ENCODE data around the gene FBRS. TPM values are rescaled to one million over a fixed set of nuclear protein-coding genes. Genes with fewer than 3 reads are reported as not detected.

FBRS gene
- total and polyA plus RNA-seq, 2 of the 8 experiments (the other 6 are each of a cell fraction or from before 2014, with no cell fraction given), result 2.4 to 13.9 TPM

- Histone ChIP-seq H3K23ac (ENCODE audit: insufficient read length) (no peak overlapping the region), H4K91ac (replicated peaks; ENCODE audit: insufficient read length, low read length) (no peak overlapping the region), H3K79me1 (ENCODE audit: low read depth, low read length) (no peaks in the 10 kb centered on the region), H3K79me2 (ENCODE audit: control insufficient read depth in 1 of 2, insufficient read depth in 2 of 2, low read length in 2 of 2) (no peaks in the 10 kb centered on the region), H3K4me1 (replicated peaks in 1 of 4; ENCODE audit: control insufficient read depth in 3 of 4, insufficient read depth in 4 of 4, low read length in 3 of 4) (0 out of 7 replicates have a peak, but pooled peaks cover 0 to 1% (median 0%) of the 10 kb centered on the region in 4 experiments), H3K56ac (replicated peaks; ENCODE audit: insufficient read length, low read depth, low read length) (no peak overlapping the region), H3K4me3 (ENCODE audit: extremely low read depth in 1 of 4, insufficient read depth in 2 of 4, low read depth in 3 of 4, low read length in 4 of 4) (no peak overlapping the region), H3K36me3 (ENCODE audit: control insufficient read depth in 2 of 4, insufficient read depth in 4 of 4, low read length in 3 of 4) (peaks cover 0 to 19% (median 2%) of the 10 kb centered on the region in 4 experiments; a peak in 5 of 8 replicates), H3K27ac (ENCODE audit: low read depth, low read length) (no peak overlapping the region), H2BK15ac (ENCODE audit: low read length) (no peak overlapping the region), H4K5ac (ENCODE audit: insufficient read length, low read depth, low read length) (no peak overlapping the region), H3K4me2 (ENCODE audit: insufficient read depth in 1 of 2, low read depth in 2 of 2, low read length in 2 of 2) (no peak overlapping the region), H4K20me1 (replicated peaks in 1 of 2; ENCODE audit: control insufficient read depth in 1 of 2, insufficient read depth in 2 of 2, low read length in 2 of 2) (peaks cover 24 to 64% of the 10 kb centered on the region in 2 experiments), H2AK5ac (ENCODE audit: low read depth, low read length) (no peak overlapping the region), H3K9me3 (ENCODE audit: insufficient read depth in 2 of 2, low read depth in 1 of 2, low read length in 1 of 2) (no peaks in the 10 kb centered on the region), H2BK20ac (ENCODE audit: low read length) (no peak overlapping the region), H2BK120ac (replicated peaks; ENCODE audit: low read depth, low read length) (no peak overlapping the region), H3K9ac (replicated peaks in 1 of 4; ENCODE audit: extremely low read depth in 1 of 4, low read depth in 3 of 4, low read length in 3 of 4) (no peak overlapping the region), H2AFZ (ENCODE audit: low read length) (no peak overlapping the region), H2BK5ac (ENCODE audit: low read depth, low read length) (no peak overlapping the region), H3K4ac (replicated peaks; ENCODE audit: insufficient read length, low read depth, low read length) (no peak overlapping the region), H3K14ac (ENCODE audit: insufficient read length) (no peak overlapping the region), H3K23me2 (ENCODE audit: low read depth, low read length) (no peaks in the 10 kb centered on the region), H4K8ac (ENCODE audit: extremely low read depth, insufficient read depth, low read length) (no peak overlapping the region), H3K18ac (ENCODE audit: extremely low read depth, low read length) (no peak overlapping the region), H3K27me3 (replicated peaks in 1 of 4; ENCODE audit: control insufficient read depth in 3 of 4, extremely low read depth in 1 of 4, insufficient read depth in 3 of 4, low read length in 3 of 4) (peaks cover 14 to 83% (median 55%) of the 10 kb centered on the region in 4 experiments), H2BK12ac (ENCODE audit: low read depth, low read length) (no peak overlapping the region)
- FAIRE-seq (no peak), DNase-seq (ENCODE audit: low read depth in 1 of 2, low spot score in 2 of 2) (no peak)
- POLR2A ChIA-PET (ENCODE audit: partially characterized antibody), result interaction anchor here (0.7 to 1.8 kb wide), 3 partner anchors 10 to 31 kb away, joined by 3 to 5 read pairs (median 4); no protein-coding TSS in a partner anchor
- CTCF ChIA-PET (ENCODE audit: partially characterized antibody), result interaction anchor here (0.6 to 2.7 kb wide), 7 partner anchors 13 to 30 kb away, joined by 3 to 12 read pairs (median 7); no protein-coding TSS in a partner anchor
- 90% methylated on average over 22 of the region's 22 CpGs; no CpG with 5 or more reads in 1 of the 2 experiments for WGBS, 2 experiments (ENCODE audit: extremely low coverage in 1 of 2, insufficient coverage in 1 of 2, insufficient read length in 1 of 2, insufficient replicate concordance in 2 of 2, low coverage in 1 of 2, low lambda C conversion rate in 2 of 2, missing lambda C conversion rate in 1 of 2)
- TF ChIP-seq ASH2L (IDR thresholded peaks at IDR 0.05; ENCODE audit: low read length) (no peak), GTF2F1 (IDR thresholded peaks at IDR 0.05; ENCODE audit: borderline replicate concordance, low read depth, low read length) (no peak), RAD21 (IDR thresholded peaks at IDR 0.05 in 1 of 2, conservative IDR thresholded peaks at IDR 0.05 in 1 of 2; ENCODE audit: low read depth in 2 of 2, low read length in 2 of 2) (no peak), MAX (IDR thresholded peaks at IDR 0.05) (no peak), KDM4A (IDR thresholded peaks at IDR 0.05; ENCODE audit: low read depth, low read length, severe bottlenecking) (no peak), PHF8 (conservative IDR thresholded peaks at IDR 0.05; ENCODE audit: low read depth, low read length) (no peak), SIRT6 (IDR thresholded peaks at IDR 0.05; ENCODE audit: low read length) (no peak), TAF1 (IDR thresholded peaks at IDR 0.05; ENCODE audit: low read depth, low read length) (no peak), EGR1 (IDR thresholded peaks at IDR 0.05; ENCODE audit: borderline replicate concordance, low read depth, low read length) (no peak), E2F6 (IDR thresholded peaks at IDR 0.05) (no peak), CEBPB (IDR thresholded peaks at IDR 0.05; ENCODE audit: low read depth, low read length) (no peak), POLR2AphosphoS5 (IDR thresholded peaks at IDR 0.05; ENCODE audit: low read depth, low read length) (no peak), POLR2A (IDR thresholded peaks at IDR 0.05; ENCODE audit: control extremely low read depth in 1 of 2, low read depth in 2 of 2, low read length in 2 of 2) (no peak)
These were observed 7.1 kb downstream of the FBRS start for GRCh38 chr16:30665155-30665829.
